HG02588 (cell line): ENCODE measurements around the gene IGSF23.

ENCODE experiments used
- ATAC-seq: cut with Tn5 transposase; IDR thresholded peaks from one replicate; pipeline ENCODE4 v1.9.1; 2021; ENCODE audit warnings: mild to moderate bottlenecking, moderate library complexity; ENCODE audit not compliant: unreplicated experiment

Gene IGSF23

GRCh38 chr19:44684892-44685863, 71.8 kb downstream of the IGSF23 start:
- no peak for ATAC-seq

- no peak for ATAC-seq
These were observed 72.5 kb downstream of the IGSF23 start for GRCh38 chr19:44685877-44686276.
